HL-60/S4 (cell line): ENCODE measurements around the gene ZNF263.

ENCODE experiments used
- in situ Hi-C: fragments of 300-500 bp; cut with MboI; formaldehyde crosslinking; loops from 2 replicates; pipeline ENCODE4 v1.14.3; 2022; ENCODE audit warnings: low sequenced_read_pairs

The ZNF263 gene

DNA sequence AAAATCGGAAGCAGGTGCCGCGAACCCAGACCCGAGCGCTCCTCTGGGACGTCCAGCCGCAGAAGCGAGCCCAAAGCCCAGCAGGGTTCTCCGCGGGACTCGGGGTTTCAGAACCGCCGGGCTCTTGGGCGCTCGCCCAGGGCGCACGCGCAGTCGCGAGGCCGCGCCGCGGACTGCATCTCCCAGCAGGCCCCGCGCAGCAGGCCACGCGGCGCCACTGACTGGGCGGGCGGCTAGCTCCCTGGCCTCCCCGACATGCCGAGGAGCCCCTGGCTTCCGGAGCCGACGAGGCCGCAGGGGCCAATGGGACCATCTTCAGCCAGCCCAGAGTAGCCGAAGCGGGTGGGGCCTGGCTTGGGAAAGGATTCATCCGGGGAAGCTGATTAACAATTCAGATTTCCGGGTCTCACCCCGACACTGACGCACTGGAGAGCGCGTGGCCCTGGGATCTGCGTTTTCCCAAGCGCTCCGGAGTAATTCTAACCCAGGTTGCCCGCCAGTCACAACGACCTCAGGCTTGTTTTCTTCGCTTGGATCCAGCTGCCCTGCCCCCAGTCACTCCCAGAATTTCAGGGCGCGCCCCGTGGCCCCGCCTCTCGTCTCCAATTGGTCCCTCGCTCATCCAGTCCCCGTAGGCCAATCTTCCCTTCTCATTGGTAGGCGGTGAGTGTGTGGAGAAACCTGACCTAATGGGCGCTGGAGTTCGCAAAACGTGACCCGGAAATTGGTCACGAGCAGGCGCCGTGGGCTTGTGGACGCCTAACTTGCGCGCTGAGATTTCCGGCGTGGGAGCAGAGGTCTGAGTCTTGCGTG lies at the start of gene ZNF263:
TSS of gene ZNF263 (plus strand) at position 762 of the 813 bp plus-strand sequence. CDS start 328 bp downstream, outside the sequence.
- in situ Hi-C loops, result no loop called here

DNA sequence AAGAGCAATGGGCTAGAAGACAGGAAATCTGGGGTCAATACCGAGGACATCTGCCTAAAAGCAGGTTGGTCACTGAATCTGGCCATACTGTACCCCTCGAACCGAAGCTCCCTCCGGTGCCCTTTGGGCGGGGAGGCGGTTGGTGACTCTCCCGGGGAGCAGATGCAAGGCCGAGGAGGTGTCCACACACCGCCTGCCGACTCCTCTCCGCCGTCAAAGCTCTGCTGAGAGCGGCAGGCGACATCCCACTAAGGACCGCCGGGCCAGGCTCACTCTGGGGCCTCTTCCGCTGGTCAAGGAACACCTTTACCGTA lies 48.8 kb upstream of the ZNF263 start:
- in situ Hi-C loops, result no loop called here

DNA sequence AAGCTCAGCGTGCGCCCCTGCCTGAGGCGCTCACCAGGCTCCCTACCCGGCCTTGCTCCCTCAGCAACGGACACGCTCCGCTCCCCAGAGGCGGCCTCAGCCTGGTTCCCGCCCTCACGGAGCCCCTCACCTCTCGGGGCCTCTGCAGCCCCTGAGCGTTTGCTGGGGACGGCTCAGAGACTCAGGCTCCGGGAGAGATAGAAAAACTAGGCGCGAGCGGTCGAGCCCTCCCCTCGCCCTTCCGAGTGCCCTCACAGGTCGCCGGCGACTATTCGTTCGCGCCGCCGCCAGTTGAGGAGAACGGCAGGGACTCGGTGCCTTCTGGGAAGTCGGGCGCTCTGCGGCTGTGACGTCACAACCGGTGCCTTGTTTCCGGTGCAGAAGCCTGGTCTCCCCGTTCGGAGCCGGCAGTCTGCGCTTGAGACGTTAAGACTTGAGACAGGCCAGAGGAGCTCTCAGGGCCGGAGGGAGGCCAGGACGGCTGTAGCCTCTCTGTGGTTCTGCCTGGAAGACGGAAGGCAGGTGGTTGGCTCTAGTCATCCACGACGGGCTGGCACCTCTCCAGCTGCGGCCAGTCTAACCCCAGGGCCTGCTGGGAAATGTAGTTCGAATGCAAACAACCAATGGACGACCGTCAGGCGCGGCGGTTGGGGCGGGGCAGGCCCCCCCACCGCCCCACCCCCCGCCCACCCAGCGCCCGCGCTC lies 48.3 kb upstream of the ZNF263 start, which contains the start of gene ZNF200:
TSS of gene ZNF200 (minus strand) at position 302 of the 705 bp plus-strand sequence. CDS start 1,403 bp downstream, outside the sequence.
- in situ Hi-C loops, result no loop called here

DNA sequence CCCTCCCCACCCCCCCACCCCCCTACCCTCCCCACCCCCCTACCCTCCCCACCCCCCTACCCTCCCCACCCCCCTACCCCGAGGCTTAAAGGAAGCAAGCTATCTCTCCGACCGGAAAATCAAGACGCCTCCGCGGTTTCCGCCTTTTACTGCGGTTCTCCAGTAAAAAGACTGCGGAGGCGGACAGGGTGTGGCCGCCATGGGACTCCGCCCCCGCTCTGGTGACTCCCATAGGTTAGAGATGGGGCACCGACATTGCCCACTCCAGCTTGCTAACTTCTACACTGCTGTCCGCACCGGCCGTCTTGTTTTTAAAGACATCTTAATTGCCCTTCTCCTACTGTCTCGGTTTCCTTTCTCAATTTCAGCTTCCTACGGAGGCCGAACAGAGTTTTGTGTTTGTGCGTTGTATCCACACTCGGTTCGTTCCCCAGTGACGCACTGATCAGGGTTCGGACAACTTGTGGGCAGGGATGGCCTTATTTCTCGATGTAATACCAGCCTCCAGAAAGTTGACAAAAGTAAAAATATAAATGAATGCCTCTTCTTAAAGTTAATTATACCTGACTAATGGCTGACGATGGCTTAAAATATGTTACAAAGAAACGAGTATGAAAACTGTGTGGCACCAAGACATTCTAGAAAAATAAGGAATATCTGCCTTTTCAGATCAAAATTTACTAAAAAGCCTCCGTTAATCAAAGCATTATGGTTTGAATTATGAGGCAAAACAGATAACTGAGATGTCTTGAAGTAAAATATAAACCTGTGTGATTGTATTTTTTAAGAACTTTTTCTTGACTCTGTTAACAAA lies 47.2 kb upstream of the ZNF263 start:
- in situ Hi-C loops, result no loop called here

DNA sequence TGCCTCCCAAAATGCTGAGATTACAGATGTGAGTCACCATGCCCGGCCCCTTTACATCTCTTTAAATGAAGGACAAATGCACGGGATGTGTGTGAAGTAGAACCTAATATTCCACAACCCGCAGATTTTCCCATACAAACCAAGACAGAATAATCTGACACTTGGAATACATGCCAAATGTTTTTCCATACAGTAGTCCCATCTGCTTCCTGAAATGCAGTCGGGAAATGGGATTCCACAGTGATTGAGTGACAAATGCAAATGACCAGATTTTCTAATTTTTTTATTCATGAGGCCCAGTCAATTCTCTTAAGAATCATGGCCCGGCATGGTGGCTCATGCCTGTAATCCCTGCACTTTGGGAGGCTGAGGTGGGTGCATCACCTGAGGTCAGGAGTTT lies 41.5 kb upstream of the ZNF263 start:
- in situ Hi-C loops, result no loop called here

DNA sequence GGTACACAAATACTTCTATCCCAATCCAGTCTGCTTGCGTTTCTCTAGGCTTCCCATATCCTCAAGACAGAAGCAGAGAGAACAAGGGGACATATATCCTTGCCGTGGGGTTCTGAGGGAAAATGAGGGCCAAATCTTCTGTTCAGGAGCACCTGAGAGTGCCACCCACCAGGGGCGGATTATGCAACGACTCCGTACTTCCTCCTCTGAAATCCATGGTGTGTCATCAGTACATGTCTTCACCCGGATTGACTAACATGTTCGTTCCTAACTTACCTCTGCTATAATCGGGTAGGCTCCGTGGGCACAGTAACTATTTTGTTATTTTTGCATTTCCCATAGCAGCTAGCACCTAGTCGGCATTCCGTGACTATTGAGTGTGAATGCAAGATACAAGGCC lies 40.6 kb upstream of the ZNF263 start:
- in situ Hi-C loops, result no loop called here

DNA sequence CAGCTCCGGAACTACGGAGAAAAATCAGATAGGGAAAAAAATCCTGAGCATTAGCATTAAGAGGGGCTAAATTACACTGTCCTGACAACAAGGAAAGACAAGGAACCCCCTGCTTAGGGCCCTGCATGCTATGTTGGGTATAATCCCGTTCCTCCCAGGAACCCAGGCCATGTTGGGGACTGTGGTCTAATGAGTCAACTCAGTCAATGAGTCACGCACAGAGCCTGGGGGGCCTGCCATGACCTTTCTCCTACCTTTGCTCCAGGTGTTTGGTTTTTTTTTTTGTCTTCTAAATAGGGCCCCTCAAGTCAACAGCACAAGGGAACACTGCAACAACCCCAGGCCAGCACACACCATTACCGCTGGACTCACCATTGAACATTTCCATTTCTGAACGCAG lies 39.4 kb upstream of the ZNF263 start:
- in situ Hi-C loops, result no loop called here

DNA sequence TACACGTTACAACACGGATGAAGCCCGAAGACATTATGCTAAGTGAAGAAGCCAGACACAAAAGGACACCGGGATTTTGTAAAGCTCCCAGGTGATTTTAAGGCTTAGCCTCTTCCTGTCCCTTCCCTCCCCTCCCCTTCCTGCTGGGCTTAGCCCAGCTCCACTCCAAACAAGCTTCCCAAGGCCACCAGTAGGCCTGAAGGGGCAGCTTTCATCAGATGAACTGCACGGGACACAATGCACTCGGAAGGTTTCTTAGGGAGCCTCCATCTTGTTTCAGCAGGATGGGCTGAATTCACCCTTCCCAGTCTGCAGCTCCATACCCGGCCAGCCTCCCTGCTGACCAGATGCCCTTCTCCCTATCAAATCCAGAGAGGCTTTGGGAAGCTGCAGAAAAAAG lies 37.3 kb upstream of the ZNF263 start:
- in situ Hi-C loops, result no loop called here

DNA sequence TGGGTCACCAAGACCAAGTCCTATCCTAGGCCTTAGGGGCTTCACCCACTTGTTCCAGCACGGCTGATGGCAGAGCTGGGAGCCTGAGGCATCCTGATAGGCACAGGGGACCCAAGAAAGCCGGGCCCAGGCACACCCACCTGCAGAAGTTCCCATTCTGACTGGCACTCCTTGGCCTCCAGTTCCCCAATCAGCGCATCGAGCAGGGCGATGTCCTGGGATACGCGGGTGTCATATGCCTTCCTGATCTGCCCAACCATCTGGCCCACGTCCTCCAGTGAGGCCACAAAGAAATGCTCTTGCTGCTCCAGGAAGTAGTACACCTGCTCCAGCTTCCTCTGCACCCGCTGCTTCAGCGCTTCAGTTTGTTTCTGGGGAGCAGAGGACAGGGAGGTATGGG lies 36.4 kb upstream of the ZNF263 start:
- in situ Hi-C loops, result no loop called here

DNA sequence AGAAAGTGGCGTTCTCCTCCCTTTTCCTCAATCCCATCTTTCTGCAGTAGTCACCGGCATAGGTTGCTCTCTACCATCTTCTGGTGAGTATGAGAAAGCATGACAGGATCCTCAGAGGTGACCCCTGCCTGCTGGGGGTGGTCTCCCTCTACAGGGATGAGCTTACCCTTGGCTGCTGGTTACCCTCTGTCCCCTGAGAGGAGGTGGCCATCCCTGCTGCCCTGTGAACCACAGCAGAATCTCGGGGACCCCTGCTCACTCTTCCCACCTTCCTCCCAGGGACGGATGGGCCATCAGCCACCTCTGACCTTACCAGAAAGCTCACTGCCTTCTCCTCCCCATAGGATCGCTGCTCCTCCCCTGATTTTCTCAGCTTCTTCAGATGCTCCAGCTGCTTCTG lies 34.7 kb upstream of the ZNF263 start:
- in situ Hi-C loops, result no loop called here

DNA sequence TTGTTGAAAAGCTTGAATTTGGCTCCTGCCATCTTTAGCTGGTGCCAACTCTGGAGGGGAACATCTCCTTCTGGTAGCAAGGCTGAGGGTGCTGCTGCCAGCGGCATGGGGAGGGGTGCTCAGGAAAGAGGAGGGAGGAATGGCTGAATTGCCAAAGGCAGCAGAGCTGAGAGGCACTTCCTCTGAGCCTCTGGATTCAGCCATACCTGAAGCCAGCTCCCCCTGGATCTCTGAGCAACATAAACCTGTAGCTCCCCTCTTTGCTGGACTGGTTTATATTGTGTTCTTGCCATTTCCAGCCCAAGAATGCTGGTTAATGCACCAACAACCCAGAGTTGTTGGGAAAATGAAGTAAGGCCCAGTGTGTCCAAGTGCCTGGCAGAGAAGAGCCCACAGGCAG lies 34.3 kb upstream of the ZNF263 start:
- in situ Hi-C loops, result no loop called here

DNA sequence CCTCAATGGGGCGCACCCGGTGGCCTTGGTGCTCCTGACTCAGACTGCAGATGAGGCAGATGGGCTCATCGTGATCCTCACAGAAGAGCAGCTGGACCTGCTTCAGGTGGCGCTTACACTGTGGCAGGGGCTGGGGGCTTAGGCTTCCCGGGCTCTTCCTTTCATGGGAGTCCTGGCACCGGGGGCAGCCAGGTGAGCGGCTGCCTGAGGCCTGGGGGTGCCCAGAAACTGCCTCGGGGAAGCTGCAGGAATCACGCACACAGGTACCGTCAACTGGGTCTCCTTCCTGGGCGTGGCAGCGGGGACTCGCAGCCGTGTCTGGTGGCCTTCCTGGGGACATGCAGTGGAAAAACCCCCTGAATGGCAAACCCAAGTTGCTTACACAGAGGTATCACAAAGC lies 33.8 kb upstream of the ZNF263 start:
- in situ Hi-C loops, result no loop called here

DNA sequence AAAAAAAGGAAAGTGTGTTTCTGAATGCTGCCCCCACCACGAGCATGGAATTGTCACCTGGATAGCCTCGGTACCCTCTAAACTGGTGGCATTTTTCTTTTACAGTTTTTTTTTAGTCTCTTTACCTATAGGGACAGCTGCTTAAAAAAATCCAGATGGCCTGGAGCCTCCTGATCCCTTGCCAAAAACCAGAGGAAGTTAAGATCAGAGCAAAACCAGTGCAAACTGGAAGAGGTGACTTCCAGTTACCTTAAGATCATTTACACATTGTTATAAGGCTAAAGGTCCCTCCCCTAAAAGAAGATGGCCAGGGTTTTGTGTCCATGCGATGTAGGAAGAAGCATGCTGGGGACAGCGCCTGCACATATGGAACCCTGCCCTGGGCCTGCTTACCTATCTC lies 30.3 kb upstream of the ZNF263 start:
- in situ Hi-C loops, result no loop called here

DNA sequence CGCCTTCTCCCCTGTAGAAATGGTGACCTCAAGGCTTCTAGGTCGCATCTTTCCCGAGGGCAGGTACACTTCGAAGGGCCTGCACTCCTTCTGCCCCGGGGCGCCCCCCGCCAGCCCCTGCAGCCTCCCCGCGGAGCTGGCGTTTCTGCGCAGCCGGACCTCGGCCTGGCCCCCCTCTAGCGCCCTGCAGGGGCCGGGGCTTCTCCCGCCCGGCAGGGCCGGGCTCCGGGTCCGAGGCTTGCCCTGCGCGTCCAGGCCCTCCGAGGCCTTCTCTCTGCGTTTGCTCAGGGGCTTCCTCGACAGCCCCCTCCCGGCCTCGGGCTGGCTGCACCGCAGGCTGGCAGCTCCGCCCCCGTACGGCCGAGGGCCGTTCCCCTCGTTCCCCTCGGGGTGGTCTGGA lies 29.0 kb upstream of the ZNF263 start:
- in situ Hi-C loops, result no loop called here

DNA sequence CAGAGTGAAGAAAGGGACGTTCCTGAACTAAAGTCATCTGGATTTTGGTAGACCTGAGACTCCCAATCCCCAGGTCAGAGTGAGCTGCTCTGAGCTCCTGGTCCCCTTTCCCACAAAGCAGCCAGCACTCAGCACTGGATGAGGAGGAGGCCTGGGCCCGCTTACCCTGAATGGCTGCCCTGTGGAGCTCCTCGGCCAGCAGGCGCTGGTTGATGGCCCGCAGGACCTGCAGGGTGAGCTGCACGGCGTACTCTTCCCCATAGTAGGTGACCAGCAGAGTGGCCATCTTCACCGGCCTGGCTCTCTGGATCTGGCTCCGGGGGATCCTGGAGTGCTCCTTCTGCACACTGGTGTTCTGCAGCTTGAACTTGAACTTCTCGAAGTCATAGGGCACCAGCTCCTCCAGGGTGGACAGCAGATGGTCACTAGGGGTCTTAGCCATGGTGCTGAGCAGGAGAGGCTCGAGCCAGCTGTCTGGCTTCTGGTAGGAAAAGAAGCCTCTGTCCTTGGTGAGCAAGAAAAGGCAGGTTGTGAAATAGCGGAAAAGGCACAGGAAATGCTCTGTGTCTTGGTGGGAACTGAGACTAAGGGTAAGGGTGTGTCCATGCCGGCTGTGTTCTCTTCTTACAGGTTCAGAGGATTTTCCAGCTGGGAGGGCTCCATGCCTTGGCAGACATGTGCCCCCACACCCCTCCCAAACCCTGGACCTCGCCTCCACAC lies 27.0 kb upstream of the ZNF263 start, which contains the start of gene MEFV:
TSS of gene MEFV (minus strand) at position 488 of the 720 bp plus-strand sequence. CDS start at position 442, 46 bp downstream.
- in situ Hi-C loops, result no loop called here

DNA sequence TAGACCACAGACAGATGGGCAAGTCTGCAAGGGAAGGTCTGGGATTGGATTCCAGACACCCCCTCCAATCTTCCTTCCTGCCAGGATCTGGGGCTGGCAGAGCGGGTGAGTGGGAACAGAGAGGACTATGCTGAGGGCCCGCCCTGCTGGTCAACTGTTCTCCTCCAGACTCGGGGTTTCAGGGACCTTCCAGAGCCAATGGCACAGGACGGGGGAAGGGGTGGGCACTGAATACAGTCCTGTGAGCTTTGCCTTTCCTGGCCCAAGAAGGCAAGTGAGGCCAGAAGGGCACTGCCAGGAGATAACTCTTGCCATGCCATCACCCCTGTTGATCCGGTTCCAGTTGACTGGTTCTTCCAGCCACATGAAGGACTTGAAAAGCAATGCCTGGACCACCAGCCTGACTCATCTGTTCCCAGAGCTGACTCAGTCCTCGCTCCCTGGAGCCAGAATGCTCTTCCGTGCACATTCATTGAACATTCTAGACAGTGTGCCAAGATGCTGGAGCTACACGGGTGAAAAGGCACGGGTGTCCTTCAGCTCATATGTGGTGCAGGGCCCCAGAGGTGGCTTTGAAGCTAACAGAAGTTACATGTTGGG lies 26.3 kb upstream of the ZNF263 start:
- in situ Hi-C loops, result no loop called here

DNA sequence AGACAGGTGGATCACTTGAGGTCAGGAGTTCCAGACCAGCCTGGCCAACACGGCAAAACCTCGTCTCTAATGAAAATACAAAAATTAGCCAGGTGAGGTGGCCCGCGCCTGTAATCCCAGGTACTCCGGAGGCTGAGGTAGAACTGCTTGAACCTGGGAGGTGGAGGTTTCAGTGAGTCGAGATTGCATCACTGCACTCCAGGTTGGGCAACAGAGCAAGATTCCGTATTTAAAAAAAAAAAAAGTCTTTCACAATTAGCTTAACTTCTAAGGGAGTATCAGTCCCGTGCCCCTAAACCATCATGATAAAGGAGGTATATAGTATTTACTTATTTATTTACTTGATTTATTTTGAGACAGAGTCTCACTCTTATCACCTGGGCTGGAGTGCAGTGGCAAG lies 23.5 kb upstream of the ZNF263 start:
- in situ Hi-C loops, result no loop called here

DNA sequence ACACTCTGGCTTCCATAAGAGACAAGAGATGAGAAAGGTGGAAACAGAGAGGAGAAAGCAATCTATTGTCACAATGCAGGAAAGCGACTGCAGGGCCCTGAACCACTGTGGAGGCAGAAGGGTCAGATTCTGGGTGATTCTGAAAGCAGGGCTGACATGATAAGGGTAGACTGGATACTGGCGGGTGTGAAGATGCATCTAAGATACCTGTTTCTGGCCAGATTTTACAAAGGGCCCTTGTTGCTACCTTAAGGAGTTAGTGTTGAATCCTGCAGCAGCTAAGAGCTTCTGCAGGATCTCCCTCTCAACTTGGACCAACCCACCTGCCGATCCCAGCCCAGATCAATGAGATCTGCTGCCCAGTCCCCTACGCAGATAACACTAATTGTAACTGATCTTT lies 20.8 kb upstream of the ZNF263 start:
- in situ Hi-C loops, result no loop called here

DNA sequence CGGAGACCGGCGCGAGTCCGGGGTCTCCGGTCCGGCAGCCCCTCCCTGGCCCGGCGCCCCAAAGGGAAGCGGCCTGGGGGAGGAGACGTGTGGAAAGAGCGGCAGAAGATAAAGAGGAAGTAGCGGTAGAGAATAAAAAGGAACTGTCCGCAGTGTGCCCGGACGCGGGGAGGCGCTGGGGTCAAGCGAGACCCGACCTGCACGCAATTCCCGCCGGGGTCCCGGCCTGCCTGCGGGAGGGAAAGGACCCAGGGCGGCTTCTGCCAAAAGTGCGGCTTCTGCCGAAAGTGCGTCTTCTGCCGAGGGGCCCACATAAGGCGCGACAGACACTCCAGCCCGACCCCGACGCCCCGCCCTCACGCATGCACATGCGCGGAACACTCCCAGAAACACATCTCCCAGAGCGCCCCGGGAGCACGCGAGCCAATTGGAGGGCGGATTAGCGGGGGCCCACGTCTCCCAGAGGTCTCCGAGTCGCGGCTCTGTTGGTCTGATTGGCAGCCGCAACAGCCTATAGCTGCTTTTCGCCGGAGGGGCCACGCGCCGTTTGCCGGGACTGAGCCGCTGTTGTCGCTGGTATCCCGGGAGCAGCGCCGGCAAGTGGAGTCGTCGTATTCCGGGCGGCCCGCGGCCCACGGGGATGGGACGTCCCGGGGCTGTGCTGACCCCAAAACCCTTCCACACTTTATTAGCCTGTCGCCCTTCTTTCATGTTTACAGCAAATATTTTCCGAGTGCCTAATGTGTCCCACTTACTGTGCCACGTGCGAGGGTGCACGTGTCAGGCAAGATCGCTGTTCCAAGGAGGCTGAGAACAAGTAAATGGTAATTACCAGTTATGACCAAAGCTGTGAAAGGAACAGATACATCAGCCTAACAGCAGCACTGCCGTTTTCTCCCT lies 18.9 kb upstream of the ZNF263 start:
- in situ Hi-C loops, result no loop called here
